GM23338 (cell line): Measurements from ENCODE around the gene AGXT2. TPM values are rescaled to one million over a fixed set of nuclear protein-coding genes. Genes with fewer than 3 reads are reported as not detected.

Experiments
- ATAC-seq: fragments of 200-7000 bp; cut with Tn5 transposase; 3 replicates; pipeline ENCODE4 v1.9.1; 2020
- DNase-seq: peaks from one replicate; pipeline ENCODE4 v3.0.0-alpha.2; 2015; ENCODE audit warnings: low spot score
- H2AFZ ChIP-seq: fragments of 200-600 bp; sonication (generic); 2 replicates; pipeline ENCODE4 v1.8.0; 2016; ENCODE audit warnings: antibody characterized with exemption, mild to moderate bottlenecking, moderate library complexity
- H3F3A ChIP-seq: fragments of 200-600 bp; sonication (generic); replicated peaks from 2 replicates; pipeline ENCODE4 v1.8.0; 2017; ENCODE audit warnings: antibody characterized with exemption, mixed run types, low read depth
- H3K27ac ChIP-seq: fragments of 200-600 bp; sonication (generic); 2 replicates; pipeline ENCODE4 v1.6.1; 2016; ENCODE audit warnings: low read depth
- H3K27me3 ChIP-seq: fragments of 200-600 bp; sonication (generic); 2 replicates; pipeline ENCODE4 v1.8.0; 2016; ENCODE audit warnings: mild to moderate bottlenecking, mixed run types, moderate library complexity; ENCODE audit not compliant: insufficient read depth
- H3K36me3 ChIP-seq: fragments of 200-600 bp; sonication (generic); 2 replicates; pipeline ENCODE4 v1.8.0; 2016; ENCODE audit warnings: mild to moderate bottlenecking; ENCODE audit not compliant: insufficient read depth
- H3K4me1 ChIP-seq: fragments of 200-600 bp; sonication (generic); 2 replicates; pipeline ENCODE4 v1.8.0; 2016; ENCODE audit warnings: mild to moderate bottlenecking, moderate library complexity; ENCODE audit not compliant: insufficient read depth
- H3K4me2 ChIP-seq: fragments of 200-600 bp; sonication (generic); 2 replicates; pipeline ENCODE4 v1.7.1; 2017; ENCODE audit warnings: mixed run types
- H3K4me3 ChIP-seq: fragments of 200-600 bp; sonication (generic); 2 replicates; pipeline ENCODE4 v1.6.1; 2016; ENCODE audit warnings: mixed run types
- H3K79me2 ChIP-seq: fragments of 200-600 bp; sonication (generic); replicated peaks from 2 replicates; pipeline ENCODE4 v1.8.0; 2017; ENCODE audit warnings: mild to moderate bottlenecking; ENCODE audit not compliant: insufficient read depth
- H3K9me2 ChIP-seq: fragments of 200-600 bp; sonication (generic); 2 replicates; pipeline ENCODE4 v1.8.0; 2017; ENCODE audit not compliant: insufficient read depth
- H4K20me1 ChIP-seq: fragments of 200-600 bp; sonication (generic); replicated peaks from 2 replicates; pipeline ENCODE4 v1.8.0; 2017; ENCODE audit warnings: mild to moderate bottlenecking; ENCODE audit not compliant: insufficient read depth
- H3K27ac Mint-ChIP-seq: 2 replicates; pipeline ENCODE4 v1.8.0; 2020; ENCODE audit warnings: inconsistent platforms, mild to moderate bottlenecking, moderate library complexity, mixed read lengths
- H3K27me3 Mint-ChIP-seq: 3 replicates; pipeline ENCODE4 v1.8.0; 2022; ENCODE audit warnings: low read depth, mild to moderate bottlenecking, moderate library complexity, mixed read lengths, inconsistent platforms; ENCODE audit not compliant: insufficient read depth, poor library complexity
- H3K36me3 Mint-ChIP-seq: 3 replicates; pipeline ENCODE4 v1.8.0; 2021; ENCODE audit warnings: low read depth, mild to moderate bottlenecking, inconsistent platforms, moderate library complexity, mixed read lengths
- H3K4me1 Mint-ChIP-seq: 3 replicates; pipeline ENCODE4 v1.8.0; 2020; ENCODE audit warnings: mild to moderate bottlenecking, inconsistent platforms, mixed read lengths
- H3K4me3 Mint-ChIP-seq: 3 replicates; pipeline ENCODE4 v1.8.0; 2021; ENCODE audit warnings: moderate library complexity, mild to moderate bottlenecking, inconsistent platforms, mixed read lengths
- H3K9me3 Mint-ChIP-seq: 3 replicates; pipeline ENCODE4 v1.8.0; 2020; ENCODE audit warnings: moderate library complexity, mild to moderate bottlenecking, inconsistent platforms, mixed read lengths
- CREB1 ChIP-seq: fragments of 250-450 bp; sonication (Bioruptor Pico); IDR thresholded peaks from 2 replicates; pipeline ENCODE4 v1.5.0; 2020; ENCODE audit warnings: low read depth, mild to moderate bottlenecking, moderate library complexity
- CTCF ChIP-seq, 2 experiments: fragments of 200-600 bp in 1 of 2; sonication (generic) in 1 of 2; conservative IDR thresholded peaks; 2 replicates each; pipeline versions ENCODE4 v1.5.1 to v1.6.1; 2016 to 2017; ENCODE audit warnings: antibody characterized with exemption in 2 of 2, low read depth in 2 of 2, mild to moderate bottlenecking in 2 of 2, moderate library complexity in 1 of 2
- EZH2 ChIP-seq: fragments of 200-600 bp; sonication (generic); IDR thresholded peaks from one replicate; pipeline ENCODE4 v1.8.0; 2017; ENCODE audit warnings: antibody characterized with exemption, mild to moderate bottlenecking, low read depth; ENCODE audit not compliant: unreplicated experiment
- EZH2phosphoT487 ChIP-seq: fragments of 200-600 bp; sonication (generic); IDR thresholded peaks from one replicate; pipeline ENCODE4 v1.8.1; 2018; ENCODE audit warnings: antibody characterized with exemption; ENCODE audit not compliant: unreplicated experiment
- JUNB ChIP-seq: IDR thresholded peaks from one replicate; pipeline ENCODE4 v1.6.1; 2016; ENCODE audit warnings: antibody characterized with exemption; ENCODE audit not compliant: unreplicated experiment
- NANOG ChIP-seq: IDR thresholded peaks from 2 replicates; pipeline ENCODE4 v1.6.1; 2016; ENCODE audit warnings: antibody characterized with exemption, borderline replicate concordance
- POLR2AphosphoS5 ChIP-seq: IDR thresholded peaks from 2 replicates; pipeline ENCODE4 v1.6.1; 2016; ENCODE audit warnings: antibody characterized with exemption, low read depth
- STAT1 ChIP-seq: IDR thresholded peaks from one replicate; pipeline ENCODE4 v1.6.1; 2016; ENCODE audit warnings: antibody characterized with exemption; ENCODE audit not compliant: unreplicated experiment
- ZNF114 ChIP-seq: fragments of 250-450 bp; sonication (Bioruptor Pico); IDR thresholded peaks from 2 replicates; pipeline ENCODE4 v1.5.0; 2020; ENCODE audit warnings: mild to moderate bottlenecking, moderate library complexity
- ZNF331 ChIP-seq: fragments of 250-450 bp; sonication (Bioruptor Pico); IDR thresholded peaks from 2 replicates; pipeline ENCODE4 v1.5.0; 2020; ENCODE audit warnings: low read depth, mild to moderate bottlenecking, moderate library complexity
- polyA plus RNA-seq: library from polyadenylated mRNA; unstranded; fragments of >200 nt; fragmentation: Nextera tagmentation; extraction: Ambion mirVana; gene quantifications from 2 replicates; pipeline ENCODE4 v1.2.1, GENCODE V29; 2016
- total RNA-seq: library from RNA; depleted of rRNA; stranded (reverse); fragments of >200 nt; shearing (Covaris generic); gene quantifications from 2 replicates; pipeline ENCODE4 v1.2.3, GENCODE V29; 2014
- TF ChIP-seq, protein P1 (sequence below): IDR thresholded peaks from 2 replicates; pipeline ENCODE4 v1.6.1; 2016; ENCODE audit warnings: antibody characterized with exemption
- TF ChIP-seq, protein P2 (sequence below): IDR thresholded peaks from one replicate; pipeline ENCODE4 v1.6.1; 2018; ENCODE audit warnings: antibody characterized with exemption; ENCODE audit not compliant: unreplicated experiment

Gene AGXT2
- total and polyA plus RNA-seq, 2 experiments from 2014 or later: not detected

- Histone ChIP-seq H3K27ac (no peak overlapping the region), H3K27me3 (no peaks in the 10 kb centered on the region), H3K4me3 (no peak overlapping the region), H3K36me3 (no peaks in the 10 kb centered on the region), H3F3A (no peaks in the 10 kb centered on the region), H3K9me2 (peaks cover 3% of the 10 kb centered on the region; the same call in 1 of the 2 replicates), H3K4me2 (no peak overlapping the region), H2AFZ (no peak overlapping the region), H3K4me1 (no peaks in the 10 kb centered on the region), H4K20me1 (no peaks in the 10 kb centered on the region), H3K79me2 (no peaks in the 10 kb centered on the region)
- Mint-ChIP-seq H3K27ac (no peak overlapping the region), H3K4me3 (no peak overlapping the region), H3K4me1 (no peaks in the 10 kb centered on the region), H3K27me3 (no peaks in the 10 kb centered on the region), H3K36me3 (peaks cover 23% of the 10 kb centered on the region), H3K9me3 (peaks cover 18% of the 10 kb centered on the region)
- no peak for DNase-seq
- TF ChIP-seq CREB1 (CRISPR knock-in tag) (no peak), JUNB (no peak), STAT1 (no peak), ZNF331 (CRISPR knock-in tag) (no peak), ZNF114 (no peak), EZH2 (no peak)
- TF ChIP-seq, protein P1, sequence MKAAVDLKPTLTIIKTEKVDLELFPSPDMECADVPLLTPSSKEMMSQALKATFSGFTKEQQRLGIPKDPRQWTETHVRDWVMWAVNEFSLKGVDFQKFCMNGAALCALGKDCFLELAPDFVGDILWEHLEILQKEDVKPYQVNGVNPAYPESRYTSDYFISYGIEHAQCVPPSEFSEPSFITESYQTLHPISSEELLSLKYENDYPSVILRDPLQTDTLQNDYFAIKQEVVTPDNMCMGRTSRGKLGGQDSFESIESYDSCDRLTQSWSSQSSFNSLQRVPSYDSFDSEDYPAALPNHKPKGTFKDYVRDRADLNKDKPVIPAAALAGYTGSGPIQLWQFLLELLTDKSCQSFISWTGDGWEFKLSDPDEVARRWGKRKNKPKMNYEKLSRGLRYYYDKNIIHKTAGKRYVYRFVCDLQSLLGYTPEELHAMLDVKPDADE: no peak
- ATAC-seq: no peak
Measured at GRCh38 chr5:34967540-34967939, 80.2 kb downstream of the AGXT2 start.

DNA sequence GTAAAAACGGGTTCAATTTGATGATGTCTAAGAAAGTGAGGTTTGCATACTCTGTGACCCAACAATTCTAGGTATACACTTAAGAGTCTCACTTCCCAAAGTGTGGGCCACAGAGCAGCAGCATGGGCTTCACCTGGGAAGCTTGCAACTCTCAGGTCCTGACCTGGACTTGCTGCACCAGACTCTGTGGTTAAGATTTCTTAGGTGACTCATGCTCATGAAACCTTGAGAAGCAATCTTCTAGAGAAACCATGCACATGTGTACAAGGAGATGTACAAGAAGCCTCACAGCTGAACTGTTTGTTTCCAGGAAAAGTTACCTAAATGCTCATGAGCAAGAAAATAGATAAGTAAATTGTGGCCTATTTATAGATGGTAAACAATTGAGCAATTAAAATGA is 88.4 kb downstream of the AGXT2 start:
- DNase-seq: no peak
- no peak overlapping the region for H3K27ac Mint-ChIP-seq
- H3K27ac ChIP-seq: no peak overlapping the region
- no peak for ATAC-seq
- no peaks in the 10 kb centered on the region for H3K4me1 ChIP-seq
- peaks cover 8% of the 10 kb centered on the region; the same call in 1 of the 2 replicates for H3K36me3 ChIP-seq
- no peaks in the 10 kb centered on the region for H4K20me1 ChIP-seq
- H3K4me2 ChIP-seq: no peak overlapping the region
- H3K36me3 Mint-ChIP-seq: peaks cover 13% of the 10 kb centered on the region
- H3K9me3 Mint-ChIP-seq: no peaks in the 10 kb centered on the region
- no peak overlapping the region for H3K4me3 Mint-ChIP-seq
- H2AFZ ChIP-seq: no peak overlapping the region
- no peaks in the 10 kb centered on the region for H3K9me2 ChIP-seq
- H3K27me3 ChIP-seq: no peaks in the 10 kb centered on the region
- H3K27me3 Mint-ChIP-seq: peaks cover 3% of the 10 kb centered on the region
- no peaks in the 10 kb centered on the region; the same call in 1 of the 2 replicates for H3K79me2 ChIP-seq
- no peaks in the 10 kb centered on the region for H3K4me1 Mint-ChIP-seq
- TF ChIP-seq EZH2 (no peak), POLR2AphosphoS5 (no peak), ZNF331 (CRISPR knock-in tag) (no peak), EZH2phosphoT487 (no peak), ZNF114 (no peak), JUNB (no peak), CTCF (conservative IDR thresholded peaks at IDR 0.05; ENCODE audit: low read depth in 2 of 2) (no peak), NANOG (no peak), CREB1 (CRISPR knock-in tag) (no peak)
- TF ChIP-seq, protein P2, sequence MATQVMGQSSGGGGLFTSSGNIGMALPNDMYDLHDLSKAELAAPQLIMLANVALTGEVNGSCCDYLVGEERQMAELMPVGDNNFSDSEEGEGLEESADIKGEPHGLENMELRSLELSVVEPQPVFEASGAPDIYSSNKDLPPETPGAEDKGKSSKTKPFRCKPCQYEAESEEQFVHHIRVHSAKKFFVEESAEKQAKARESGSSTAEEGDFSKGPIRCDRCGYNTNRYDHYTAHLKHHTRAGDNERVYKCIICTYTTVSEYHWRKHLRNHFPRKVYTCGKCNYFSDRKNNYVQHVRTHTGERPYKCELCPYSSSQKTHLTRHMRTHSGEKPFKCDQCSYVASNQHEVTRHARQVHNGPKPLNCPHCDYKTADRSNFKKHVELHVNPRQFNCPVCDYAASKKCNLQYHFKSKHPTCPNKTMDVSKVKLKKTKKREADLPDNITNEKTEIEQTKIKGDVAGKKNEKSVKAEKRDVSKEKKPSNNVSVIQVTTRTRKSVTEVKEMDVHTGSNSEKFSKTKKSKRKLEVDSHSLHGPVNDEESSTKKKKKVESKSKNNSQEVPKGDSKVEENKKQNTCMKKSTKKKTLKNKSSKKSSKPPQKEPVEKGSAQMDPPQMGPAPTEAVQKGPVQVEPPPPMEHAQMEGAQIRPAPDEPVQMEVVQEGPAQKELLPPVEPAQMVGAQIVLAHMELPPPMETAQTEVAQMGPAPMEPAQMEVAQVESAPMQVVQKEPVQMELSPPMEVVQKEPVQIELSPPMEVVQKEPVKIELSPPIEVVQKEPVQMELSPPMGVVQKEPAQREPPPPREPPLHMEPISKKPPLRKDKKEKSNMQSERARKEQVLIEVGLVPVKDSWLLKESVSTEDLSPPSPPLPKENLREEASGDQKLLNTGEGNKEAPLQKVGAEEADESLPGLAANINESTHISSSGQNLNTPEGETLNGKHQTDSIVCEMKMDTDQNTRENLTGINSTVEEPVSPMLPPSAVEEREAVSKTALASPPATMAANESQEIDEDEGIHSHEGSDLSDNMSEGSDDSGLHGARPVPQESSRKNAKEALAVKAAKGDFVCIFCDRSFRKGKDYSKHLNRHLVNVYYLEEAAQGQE: no peak
- H3K4me3 ChIP-seq: no peak overlapping the region
- H3F3A ChIP-seq: no peaks in the 10 kb centered on the region
